ENCODE results near the gene ZNF544. TPM values are rescaled to one million over a fixed set of nuclear protein-coding genes. Genes with fewer than 3 reads are reported as not detected.

ZNF544 gene
- total and polyA plus RNA-seq, 2 of the 8 experiments (the other 6 are each of a cell fraction or from before 2014, with no cell fraction given), result 48.8 to 60.8 TPM

DNA sequence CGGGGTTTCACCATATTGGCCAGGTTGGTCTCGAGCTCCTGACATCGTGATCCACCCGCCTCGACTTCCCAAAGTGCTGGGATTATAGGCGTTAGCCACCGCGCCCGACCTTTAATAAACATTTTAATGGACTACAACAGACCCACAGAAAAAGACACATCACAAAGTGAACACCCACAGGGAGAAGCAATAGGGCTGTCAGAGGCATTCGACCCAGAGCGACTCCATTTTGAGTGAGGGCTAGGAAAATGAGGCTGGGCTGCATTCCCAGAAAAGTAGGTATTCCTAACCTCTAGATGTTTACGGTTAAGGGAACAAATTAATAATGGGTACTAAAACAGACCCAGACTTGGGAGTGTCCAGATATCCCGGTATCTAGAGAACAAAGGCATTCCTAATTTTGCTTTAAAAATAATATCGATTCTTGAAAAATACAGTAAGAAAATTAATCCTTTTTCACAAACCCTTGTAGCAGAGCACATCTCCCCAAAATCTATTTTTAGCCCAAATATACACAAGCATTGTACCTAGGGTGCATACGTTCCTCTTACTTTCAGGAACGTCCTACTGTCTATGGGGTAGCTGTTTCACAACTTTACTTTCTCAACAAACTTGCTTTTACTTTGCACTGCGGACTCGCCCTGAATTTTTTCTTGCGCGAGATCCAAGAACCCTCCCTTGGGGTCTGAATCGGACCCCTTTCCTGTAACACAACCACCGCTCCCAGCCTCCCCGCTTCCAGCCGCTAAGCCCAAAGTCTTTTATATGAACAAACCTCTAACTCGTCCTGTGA lies 49.2 kb downstream of the ZNF544 start:
- peak overlapping the region; percentile 88; the same call in 1 of the 2 replicates for H2BK5ac ChIP-seq (ENCODE audit: low read depth, low read length)
- H3K23me2 ChIP-seq (ENCODE audit: low read depth, low read length), result peaks cover 6% of the 10 kb centered on the region
- H2BK120ac ChIP-seq (replicated peaks; ENCODE audit: low read depth, low read length), result no peak overlapping the region
- H3K79me2 ChIP-seq (ENCODE audit: control insufficient read depth in 1 of 2, insufficient read depth in 2 of 2, low read length in 2 of 2), result peaks cover 23 to 46% of the 10 kb centered on the region in 2 experiments
- ChIA-PET POLR2A (ENCODE audit: partially characterized antibody) (interaction anchor here (0.8 to 3.9 kb wide), 23 partner anchors 8 to 108 kb away, joined by 3 to 30 read pairs (median 5); partner anchors contain the start of genes ERVK3-1, ZNF274, ZNF544 and ZSCAN22), CTCF (ENCODE audit: partially characterized antibody) (interaction anchor here (0.6 to 1.0 kb wide), 3 partner anchors 10 to 1090 kb away, joined by 3 read pairs; no protein-coding TSS in a partner anchor)
- no peak overlapping the region for H4K91ac ChIP-seq (replicated peaks; ENCODE audit: insufficient read length, low read length)
- peaks cover 4 to 11% (median 6%) of the 10 kb centered on the region in 4 experiments; a peak in 6 of 7 replicates for H3K4me1 ChIP-seq (replicated peaks in 1 of 4; ENCODE audit: control insufficient read depth in 3 of 4, insufficient read depth in 4 of 4, low read length in 3 of 4)
- H3K18ac ChIP-seq (ENCODE audit: extremely low read depth, low read length), result no peak overlapping the region; the same call in 1 of the 2 replicates
- peak overlapping the region; percentile 25 for H4K5ac ChIP-seq (ENCODE audit: insufficient read length, low read depth, low read length)
- H2BK15ac ChIP-seq (ENCODE audit: low read length), result no peak overlapping the region
- H3K4me2 ChIP-seq (ENCODE audit: insufficient read depth in 1 of 2, low read depth in 2 of 2, low read length in 2 of 2), result peak overlapping the region; percentile 74 to 78
- DNase-seq (ENCODE audit: low read depth in 1 of 2, low spot score in 2 of 2) (no peak), FAIRE-seq (no peak)
- H3K23ac ChIP-seq (ENCODE audit: insufficient read length), result no peak overlapping the region
- peak overlapping the region; percentile 64 to 95 (median 80) for H3K9ac ChIP-seq (replicated peaks in 1 of 4; ENCODE audit: extremely low read depth in 1 of 4, low read depth in 3 of 4, low read length in 3 of 4)
- H3K56ac ChIP-seq (replicated peaks; ENCODE audit: insufficient read length, low read depth, low read length), result no peak overlapping the region
- H4K20me1 ChIP-seq (replicated peaks in 1 of 2; ENCODE audit: control insufficient read depth in 1 of 2, insufficient read depth in 2 of 2, low read length in 2 of 2), result peaks cover 9 to 17% of the 10 kb centered on the region in 2 experiments
- H2AK5ac ChIP-seq (ENCODE audit: low read depth, low read length), result no peak overlapping the region
- TF ChIP-seq YY1 (IDR thresholded peaks at IDR 0.05; ENCODE audit: low read depth, low read length), result peak; percentile 61; the same call in 1 of the 2 replicates
- TF ChIP-seq, protein P1, sequence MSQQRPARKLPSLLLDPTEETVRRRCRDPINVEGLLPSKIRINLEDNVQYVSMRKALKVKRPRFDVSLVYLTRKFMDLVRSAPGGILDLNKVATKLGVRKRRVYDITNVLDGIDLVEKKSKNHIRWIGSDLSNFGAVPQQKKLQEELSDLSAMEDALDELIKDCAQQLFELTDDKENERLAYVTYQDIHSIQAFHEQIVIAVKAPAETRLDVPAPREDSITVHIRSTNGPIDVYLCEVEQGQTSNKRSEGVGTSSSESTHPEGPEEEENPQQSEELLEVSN (IDR thresholded peaks at IDR 0.05), result no peak
- H3K4me3 ChIP-seq (ENCODE audit: extremely low read depth in 1 of 4, insufficient read depth in 2 of 4, low read depth in 3 of 4, low read length in 4 of 4), result peak overlapping the region; percentile 86 to 97 (median 94)
- H3K79me1 ChIP-seq (ENCODE audit: low read depth, low read length), result peaks cover 15% of the 10 kb centered on the region
- H2AFZ ChIP-seq (ENCODE audit: low read length), result no peak overlapping the region
- peak overlapping the region; percentile 78 for H3K27ac ChIP-seq (ENCODE audit: low read depth, low read length)
- H2BK20ac ChIP-seq (ENCODE audit: low read length), result no peak overlapping the region
- H3K27me3 ChIP-seq (replicated peaks in 1 of 4; ENCODE audit: control insufficient read depth in 3 of 4, extremely low read depth in 1 of 4, insufficient read depth in 3 of 4, low read length in 3 of 4), result no peaks in the 10 kb centered on the region
- H3K36me3 ChIP-seq (ENCODE audit: control insufficient read depth in 2 of 4, insufficient read depth in 4 of 4, low read length in 3 of 4), result peaks cover 0 to 13% (median 2%) of the 10 kb centered on the region in 4 experiments; a peak in 3 of 8 replicates
- H3K4ac ChIP-seq (replicated peaks; ENCODE audit: insufficient read length, low read depth, low read length), result no peak overlapping the region
- no peak overlapping the region for H2BK12ac ChIP-seq (ENCODE audit: low read depth, low read length)
- H3K9me3 ChIP-seq (ENCODE audit: insufficient read depth in 2 of 2, low read depth in 1 of 2, low read length in 1 of 2), result no peaks in the 10 kb centered on the region
- 44% methylated on average over 25 of the region's 25 CpGs; no CpG with 5 or more reads in 1 of the 2 experiments for WGBS, 2 experiments (ENCODE audit: extremely low coverage in 1 of 2, insufficient coverage in 1 of 2, insufficient read length in 1 of 2, insufficient replicate concordance in 2 of 2, low coverage in 1 of 2, low lambda C conversion rate in 2 of 2, missing lambda C conversion rate in 1 of 2)
- H3K14ac ChIP-seq (ENCODE audit: insufficient read length), result no peak overlapping the region
- H4K8ac ChIP-seq (ENCODE audit: extremely low read depth, insufficient read depth, low read length), result peak overlapping the region; percentile 47

Measured in H1 (cell line).